ENCODE data around the gene MCM10.

- TF ChIP-seq MAX (IDR thresholded peaks at IDR 0.05) (no peak), POLR2A (IDR thresholded peaks at IDR 0.05; ENCODE audit: control extremely low read depth in 1 of 2, low read depth in 2 of 2, low read length in 2 of 2) (no peak), RAD21 (IDR thresholded peaks at IDR 0.05 in 1 of 2, conservative IDR thresholded peaks at IDR 0.05 in 1 of 2; ENCODE audit: low read depth in 2 of 2, low read length in 2 of 2) (no peak), EP300 (IDR thresholded peaks at IDR 0.05; ENCODE audit: borderline replicate concordance in 1 of 2, low read depth in 2 of 2, low read length in 2 of 2) (no peak), CTCF (IDR thresholded peaks at IDR 0.05; ENCODE audit: control extremely low read depth in 1 of 3, insufficient read depth in 1 of 3, low read depth in 1 of 3, low read length in 3 of 3) (no peak), KDM5A (IDR thresholded peaks at IDR 0.05; ENCODE audit: low read length) (no peak), RNF2 (IDR thresholded peaks at IDR 0.05; ENCODE audit: borderline replicate concordance, low read depth, low read length, missing control alignments, poor library complexity, severe bottlenecking) (no peak), TCF12 (IDR thresholded peaks at IDR 0.05; ENCODE audit: low read depth, low read length) (no peak), SIN3A (conservative IDR thresholded peaks at IDR 0.05 in 1 of 2, IDR thresholded peaks at IDR 0.05 in 1 of 2; ENCODE audit: low read depth in 1 of 2, low read length in 2 of 2) (no peak), PHF8 (conservative IDR thresholded peaks at IDR 0.05; ENCODE audit: low read depth, low read length) (no peak), EZH2 (IDR thresholded peaks at IDR 0.05; ENCODE audit: low read depth, low read length, severe bottlenecking) (no peak)
Observed at GRCh38 chr10:13247246-13247645, 85.9 kb downstream of the MCM10 start.

All from H1 (cell line).